GM18508 (cell line): Measurements from ENCODE around the gene LILRA5.
"Not testable (repeated sequence)": the region's sequence is repeated elsewhere in the genome, so short reads cannot be mapped to it uniquely, and the experiment has no call there.

Experiments used
- ATAC-seq: cut with Tn5 transposase; IDR thresholded peaks from one replicate; pipeline ENCODE4 v1.9.1; 2021; ENCODE audit warnings: moderate number of reproducible peaks; ENCODE audit not compliant: insufficient read depth, unreplicated experiment

The LILRA5 gene

DNA sequence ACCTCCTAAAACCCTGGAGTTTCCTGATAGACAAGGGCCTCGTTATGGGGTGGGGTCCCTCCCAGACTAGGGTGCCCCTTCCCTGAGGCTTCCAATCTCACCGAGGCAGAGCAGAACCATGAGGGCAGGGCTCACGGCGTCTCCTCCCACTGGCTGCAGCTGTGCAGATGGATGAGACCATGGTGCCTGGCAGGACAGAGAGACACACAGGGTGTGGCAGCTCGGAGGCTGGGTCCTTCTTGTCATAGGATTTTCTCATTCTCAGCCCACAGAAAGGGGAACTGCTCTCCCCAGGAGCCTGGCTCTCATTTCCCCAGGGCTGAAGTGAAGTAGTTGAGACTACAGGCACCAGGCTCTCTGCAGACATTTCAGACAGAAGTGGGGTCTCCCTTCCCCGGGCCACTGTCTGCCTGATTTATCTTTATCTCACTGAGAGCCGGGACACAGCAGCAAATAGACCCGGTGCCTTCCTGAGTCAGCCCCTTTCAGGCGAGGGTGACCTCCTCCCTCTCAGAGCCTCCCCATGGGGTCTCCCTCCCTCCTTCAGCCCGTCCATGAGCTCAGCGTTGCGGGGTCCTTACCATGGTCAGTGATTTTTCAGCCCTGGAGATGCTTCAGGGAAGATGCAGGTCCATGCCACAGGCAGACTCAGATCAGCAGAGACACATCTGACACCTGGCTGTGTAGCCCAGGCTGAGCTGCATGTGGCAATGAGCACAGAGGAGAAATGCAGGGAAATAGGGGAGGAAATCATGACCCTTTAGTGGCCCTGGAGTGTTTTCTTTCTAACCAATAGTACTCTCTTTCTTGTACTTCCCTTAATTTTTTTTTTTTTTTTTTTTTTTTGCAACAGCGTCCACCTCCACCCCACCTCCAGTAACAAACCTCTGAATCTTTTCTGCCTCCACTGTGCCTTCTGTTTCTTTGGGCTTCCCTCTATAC lies at the start of gene LILRA5:
Gene LILRA5, minus strand, starts transcription at position 731 of the 942 bp plus-strand sequence. Its CDS starts 147 bp downstream, at position 584.
- ATAC-seq = no peak

DNA sequence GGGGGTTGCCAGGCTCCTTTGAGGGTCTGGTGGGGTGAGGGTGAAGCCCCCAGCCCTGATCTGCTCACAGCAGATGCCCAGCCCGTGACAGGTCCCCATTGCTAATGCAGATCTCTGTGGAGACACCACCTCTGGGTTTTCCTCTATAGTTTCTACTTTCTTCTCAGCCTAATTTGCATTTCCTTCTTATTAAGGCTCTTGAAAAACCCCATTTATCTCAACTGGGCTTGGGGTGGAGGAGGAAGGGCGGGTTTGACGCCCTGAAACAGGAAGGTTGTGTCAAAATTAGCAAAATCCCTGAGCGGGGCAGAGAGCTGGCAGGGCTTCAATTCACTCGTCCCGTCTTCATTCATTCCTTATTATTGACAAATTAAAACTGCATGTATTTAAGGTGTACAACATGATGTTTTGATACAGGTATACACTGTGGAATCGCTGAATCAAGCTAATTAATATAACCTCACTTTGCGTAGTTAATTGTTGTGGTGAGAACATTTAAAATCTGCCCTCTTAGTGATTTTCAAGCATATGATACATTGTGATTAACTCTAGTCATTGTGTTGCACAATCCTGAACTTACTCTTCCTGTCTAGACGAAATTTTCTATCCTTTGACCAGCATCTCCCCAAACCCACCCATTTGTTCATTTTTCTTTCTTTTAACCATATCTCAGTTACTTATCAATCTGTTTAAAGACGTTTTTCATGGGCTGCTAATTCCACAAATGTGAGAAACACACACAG lies 48.9 kb upstream of the LILRA5 start:
- not testable (repeated sequence) for ATAC-seq

DNA sequence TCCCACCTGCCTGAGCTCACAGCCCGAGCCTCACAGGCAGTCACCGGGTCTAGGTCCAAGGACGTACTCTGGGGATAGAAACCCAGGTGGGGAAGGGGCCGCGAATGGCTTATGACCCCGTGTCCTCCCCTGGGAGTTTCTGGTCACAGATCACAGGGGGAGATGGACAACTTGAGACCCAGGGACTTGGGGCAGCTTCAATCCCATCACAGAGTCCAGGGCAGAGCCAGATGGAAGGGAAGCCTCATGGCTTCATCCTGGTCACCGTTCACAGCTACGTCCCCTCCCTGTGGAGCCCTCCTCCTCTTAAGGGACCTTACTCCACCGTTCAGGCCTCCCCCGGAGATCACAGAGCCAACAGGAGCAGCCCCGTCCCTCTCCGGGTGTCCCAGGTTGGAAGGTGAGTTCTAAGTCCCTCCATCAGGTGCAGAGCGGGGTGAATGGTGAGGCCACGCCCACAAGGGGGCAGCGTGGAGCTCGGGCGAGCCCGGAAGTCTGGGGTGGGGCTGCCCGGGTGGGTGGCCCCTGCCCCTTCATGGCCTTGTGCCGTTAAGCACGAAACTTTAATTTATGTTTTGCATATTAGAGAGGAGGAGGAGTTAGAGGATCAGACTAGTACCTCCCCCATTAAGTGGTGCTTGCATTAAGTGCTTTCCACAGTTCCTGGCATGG lies 46.3 kb upstream of the LILRA5 start:
- not testable (repeated sequence) for ATAC-seq

DNA sequence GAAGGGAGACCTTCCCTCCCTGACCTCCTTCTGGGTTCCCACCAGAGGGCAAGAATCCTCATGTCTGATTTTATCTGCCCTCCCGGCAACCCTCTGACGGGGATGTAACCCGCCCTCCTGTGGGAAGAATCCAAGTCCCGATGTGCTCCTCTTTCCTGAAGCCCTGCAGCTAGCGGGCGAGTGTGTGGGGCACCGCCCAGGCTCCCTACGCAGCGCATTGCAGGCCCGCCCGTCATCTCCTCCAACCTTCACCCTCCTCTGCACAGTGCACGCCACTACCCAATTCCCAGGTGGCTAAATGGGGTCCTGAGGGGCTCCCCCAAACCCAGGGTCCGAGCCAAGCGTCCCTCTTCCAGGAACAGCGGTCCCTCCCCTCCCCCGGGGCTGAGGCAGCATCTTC lies 44.4 kb upstream of the LILRA5 start:
- ATAC-seq = no peak

DNA sequence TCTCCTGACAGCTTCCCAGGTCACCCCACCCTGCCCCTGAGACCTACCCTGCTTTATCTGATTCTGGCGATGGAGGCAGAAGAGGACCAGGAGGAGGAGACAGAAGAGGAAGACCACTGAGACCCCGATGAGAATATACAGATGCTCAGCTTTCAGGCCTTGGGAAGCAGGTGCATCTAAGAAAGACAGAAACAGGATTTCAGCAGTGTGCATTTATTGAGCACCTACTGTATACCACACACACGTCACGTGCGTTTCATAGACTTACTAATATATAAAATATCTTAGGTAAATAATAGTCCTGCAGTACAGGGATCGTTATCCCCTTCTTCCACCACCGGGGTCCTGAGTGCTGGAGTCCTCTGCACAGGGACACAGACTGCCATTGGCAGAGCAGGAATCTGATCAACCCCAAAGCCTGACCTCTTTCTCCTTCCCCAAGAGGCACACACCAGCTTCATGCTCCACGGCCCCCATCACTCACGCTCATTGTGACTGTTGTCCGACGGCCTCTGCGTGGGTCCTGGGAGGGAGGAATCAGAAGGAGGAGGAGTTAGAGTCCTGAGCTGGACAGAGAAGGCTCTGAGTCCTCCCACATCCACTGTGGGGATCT lies 43.6 kb upstream of the LILRA5 start:
- no peak for ATAC-seq

DNA sequence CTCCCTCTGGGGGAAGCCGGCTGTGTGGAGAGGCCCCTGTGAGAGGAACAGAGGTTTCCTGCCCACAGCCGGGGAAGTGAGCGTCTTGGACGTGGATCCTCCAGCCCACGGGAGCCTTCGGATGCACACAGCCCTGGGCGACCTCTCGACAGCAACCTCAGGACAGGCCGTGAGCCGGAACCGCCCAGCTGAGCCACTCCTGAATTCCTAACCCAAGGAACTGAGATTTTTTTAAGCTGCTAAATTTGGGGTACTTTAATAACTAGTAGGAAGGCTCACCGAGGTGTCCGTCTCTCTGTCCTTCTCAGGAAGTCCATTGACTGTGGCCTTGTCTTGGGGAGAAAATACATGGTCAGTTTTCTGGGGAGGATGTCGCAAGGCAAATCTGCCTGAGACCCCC lies 42.7 kb upstream of the LILRA5 start:
- no peak for ATAC-seq

DNA sequence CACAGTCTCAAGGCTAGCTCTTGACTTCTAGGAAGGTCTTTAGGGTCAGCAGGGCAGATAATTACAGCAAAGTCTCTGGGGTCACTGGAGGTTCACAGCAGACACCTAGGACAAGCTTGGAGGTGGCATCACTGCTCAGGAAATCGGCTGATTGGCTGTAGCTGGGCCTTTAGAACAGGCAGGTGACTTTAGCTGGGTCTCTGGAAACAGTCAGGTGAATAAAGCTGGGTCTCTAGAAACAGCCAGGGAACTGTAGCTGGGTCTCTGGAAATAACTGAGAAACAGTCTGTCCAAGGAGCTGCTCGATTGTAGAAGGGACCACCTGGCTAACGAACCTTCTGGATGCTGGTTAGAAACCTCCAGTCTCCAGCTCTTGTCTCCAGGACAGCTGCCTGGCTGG lies 41.8 kb upstream of the LILRA5 start:
- no peak for ATAC-seq

DNA sequence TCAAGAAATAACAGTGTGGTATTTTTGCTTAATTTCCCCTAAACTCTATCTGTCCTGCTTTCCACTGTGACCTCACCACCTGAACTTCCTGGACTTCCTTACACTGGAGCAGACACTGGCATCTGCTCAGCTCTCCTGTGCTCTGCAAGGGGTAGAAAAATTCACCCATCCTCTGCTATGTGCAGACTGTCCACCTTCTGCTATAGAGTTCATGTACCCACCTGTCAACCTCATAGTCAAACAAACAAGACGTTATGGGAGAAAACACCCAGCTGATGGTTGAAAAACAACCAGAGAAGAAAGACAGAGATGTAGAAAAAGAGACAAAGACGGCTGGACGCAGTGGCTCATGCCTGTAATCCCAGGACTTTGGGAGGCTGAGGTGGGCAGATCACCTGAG lies 39.6 kb upstream of the LILRA5 start:
- ATAC-seq = no peak

DNA sequence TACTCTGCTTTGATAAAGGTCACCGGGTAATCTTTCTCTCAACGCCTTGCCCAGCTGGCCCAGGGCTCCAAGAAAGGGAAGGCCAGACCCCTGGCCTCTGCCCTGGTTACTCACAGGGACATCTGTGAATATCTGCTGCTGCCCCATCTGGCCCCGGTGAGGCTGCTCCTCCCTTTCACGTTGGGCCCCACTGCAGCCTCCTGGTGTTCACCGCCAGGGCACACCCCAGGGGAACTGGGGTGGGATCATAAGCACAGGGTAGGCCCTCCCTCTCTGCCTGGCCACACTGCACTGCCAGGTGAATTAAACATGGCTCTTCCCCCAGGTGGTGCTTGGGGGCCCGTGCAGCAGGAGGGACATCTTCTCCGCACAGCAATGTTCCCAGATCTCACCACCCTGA lies 39.1 kb upstream of the LILRA5 start:
- no peak for ATAC-seq

DNA sequence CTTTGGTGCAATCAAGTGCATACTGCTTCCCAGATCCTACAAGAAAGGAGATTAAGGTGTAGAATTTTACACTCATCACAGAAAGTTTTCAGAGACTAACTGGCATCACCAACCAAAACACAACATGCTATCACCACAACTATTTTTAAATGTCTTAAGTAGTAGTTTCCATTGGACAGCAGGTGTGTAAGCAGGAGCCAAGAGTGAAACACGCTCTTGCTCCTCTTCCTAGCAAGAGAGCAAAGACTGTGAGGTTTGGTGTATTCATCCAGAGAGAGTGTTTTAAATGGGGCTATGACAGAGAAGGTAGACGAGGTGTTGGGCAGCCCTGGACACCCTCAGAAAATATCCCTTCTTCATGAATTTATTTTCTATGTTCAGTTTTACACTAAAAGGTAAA lies 38.5 kb upstream of the LILRA5 start:
- ATAC-seq = no peak

DNA sequence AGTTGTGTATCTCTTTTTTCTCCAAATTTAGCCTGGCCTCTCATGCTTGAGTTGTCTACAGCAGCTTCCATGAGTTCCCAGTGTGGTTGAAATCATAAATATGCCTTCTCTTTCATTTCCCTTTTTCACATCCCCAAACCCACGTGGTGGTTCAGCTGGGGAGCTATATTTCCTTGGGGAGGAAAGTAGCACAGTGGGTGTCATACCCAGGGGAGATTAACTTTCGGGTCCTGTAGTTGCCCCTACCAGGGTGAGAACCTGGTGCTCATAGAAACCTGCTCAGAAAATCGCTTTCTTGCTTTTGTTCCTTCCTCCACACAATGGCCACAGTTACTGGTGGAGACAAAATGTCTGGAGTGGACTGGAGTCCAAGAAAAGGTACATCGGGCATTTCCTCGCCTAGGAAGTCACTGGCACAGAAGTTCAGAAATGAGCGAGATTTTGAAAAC lies 33.0 kb upstream of the LILRA5 start:
- ATAC-seq = no peak

DNA sequence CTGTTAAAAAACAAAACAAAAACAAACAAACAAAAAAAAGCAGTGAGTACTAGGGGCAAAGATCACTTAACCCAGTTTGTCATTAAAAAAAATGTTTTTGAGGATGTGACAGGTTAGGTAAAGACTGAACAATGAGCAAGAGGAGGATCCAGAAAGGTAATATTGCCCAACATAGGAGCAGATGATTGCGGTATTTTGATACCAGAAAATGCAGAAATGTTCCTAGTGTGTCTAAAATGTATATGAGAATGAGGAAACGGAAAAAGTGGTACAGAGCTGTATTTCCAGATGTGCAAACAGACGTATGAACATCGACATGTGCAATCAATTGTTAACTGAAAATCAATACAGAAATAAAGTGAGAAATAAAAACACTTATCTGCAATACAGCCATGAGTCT lies 30.9 kb upstream of the LILRA5 start:
- ATAC-seq = no peak

DNA sequence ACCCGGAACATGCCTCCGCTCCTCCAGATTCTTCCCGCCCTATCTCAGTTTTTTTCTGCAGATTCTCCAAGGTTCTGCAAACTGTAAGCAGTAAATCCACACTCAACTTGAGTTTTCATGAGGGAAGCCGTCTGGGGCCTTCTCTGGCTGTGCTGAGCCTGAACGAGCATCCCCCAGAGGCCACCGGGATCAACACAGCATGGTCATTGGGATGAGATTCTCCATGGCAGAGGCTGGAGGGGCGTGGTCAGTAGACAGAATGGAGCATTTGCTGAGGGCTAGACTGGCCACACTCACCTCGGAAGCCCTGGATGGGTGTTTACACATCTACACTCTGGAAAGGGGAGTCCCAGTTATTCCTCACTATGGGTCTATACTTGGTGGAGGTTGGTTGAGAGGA lies 28.3 kb upstream of the LILRA5 start:
- ATAC-seq = no peak

DNA sequence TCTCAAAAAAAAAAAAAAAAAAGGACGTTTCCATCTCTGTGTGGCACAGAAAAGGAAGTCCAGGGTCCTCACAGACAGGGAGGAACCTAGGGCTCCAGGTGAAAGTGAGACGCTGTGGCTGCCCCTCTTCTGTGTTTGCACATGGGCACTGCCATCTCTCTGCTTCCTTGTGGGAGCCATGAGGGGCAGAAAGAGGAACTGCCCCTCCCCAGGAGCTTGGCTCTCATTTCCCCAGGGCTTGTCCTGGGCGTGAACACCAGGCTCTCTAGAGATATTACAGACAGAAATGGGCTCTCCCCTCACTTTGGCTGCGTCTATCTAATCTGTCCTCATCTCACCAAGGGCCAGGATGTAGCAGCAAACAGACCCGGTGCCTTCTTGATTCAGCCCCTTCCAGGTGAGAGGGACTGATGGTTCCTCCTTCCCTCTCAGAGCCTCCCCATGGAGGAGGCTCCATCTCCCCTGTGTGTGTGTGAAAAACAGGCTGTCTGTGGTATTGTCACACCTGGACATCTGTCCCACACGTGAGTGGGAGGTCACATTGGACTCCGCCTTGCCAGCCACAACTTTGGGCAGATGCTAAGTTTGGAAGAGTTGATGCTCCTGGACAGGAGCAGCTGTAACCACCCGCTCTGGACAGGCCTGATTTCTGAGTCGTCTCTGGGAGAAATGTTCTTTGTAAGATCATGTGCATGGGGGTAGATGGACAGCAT lies 26.8 kb upstream of the LILRA5 start:
- ATAC-seq = no peak

DNA sequence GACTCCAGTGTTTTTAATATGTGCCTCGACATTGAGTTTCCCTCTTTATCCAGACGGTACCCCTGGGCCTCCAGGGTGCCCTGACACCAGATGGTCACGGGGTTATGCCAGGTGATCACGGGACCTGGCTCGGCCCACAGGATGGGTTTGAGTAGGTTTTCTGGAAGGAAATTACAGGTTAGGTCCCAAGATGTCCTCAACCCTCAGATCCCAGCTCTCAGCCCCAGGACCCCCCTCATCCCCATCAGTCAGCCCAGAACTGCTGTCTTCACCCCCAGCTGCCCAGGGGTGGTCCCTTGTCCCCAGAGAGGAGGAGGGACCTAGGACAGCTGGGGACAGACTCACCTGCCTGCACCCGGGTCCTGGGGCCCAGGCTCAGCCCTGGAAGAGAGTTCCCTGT lies 25.6 kb upstream of the LILRA5 start:
- no peak for ATAC-seq

DNA sequence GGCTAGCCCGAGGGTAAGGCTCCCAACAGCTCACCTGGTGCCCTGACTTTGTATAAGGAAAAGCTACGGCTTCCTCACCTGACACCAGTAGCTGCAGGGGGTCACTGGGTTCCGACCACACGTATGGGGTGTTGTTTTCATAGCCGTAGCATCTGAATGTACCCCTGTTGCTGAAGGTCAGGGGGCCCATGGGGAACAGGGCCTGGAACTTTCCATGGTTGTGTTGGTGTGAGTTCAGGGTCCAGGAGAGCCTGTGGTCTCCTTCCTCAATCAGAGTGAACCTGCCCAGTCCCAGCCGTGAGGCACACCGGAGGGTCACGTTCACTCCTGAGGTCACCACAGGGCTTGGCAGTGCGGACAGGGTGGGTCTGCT lies 24.9 kb upstream of the LILRA5 start:
- no peak for ATAC-seq

DNA sequence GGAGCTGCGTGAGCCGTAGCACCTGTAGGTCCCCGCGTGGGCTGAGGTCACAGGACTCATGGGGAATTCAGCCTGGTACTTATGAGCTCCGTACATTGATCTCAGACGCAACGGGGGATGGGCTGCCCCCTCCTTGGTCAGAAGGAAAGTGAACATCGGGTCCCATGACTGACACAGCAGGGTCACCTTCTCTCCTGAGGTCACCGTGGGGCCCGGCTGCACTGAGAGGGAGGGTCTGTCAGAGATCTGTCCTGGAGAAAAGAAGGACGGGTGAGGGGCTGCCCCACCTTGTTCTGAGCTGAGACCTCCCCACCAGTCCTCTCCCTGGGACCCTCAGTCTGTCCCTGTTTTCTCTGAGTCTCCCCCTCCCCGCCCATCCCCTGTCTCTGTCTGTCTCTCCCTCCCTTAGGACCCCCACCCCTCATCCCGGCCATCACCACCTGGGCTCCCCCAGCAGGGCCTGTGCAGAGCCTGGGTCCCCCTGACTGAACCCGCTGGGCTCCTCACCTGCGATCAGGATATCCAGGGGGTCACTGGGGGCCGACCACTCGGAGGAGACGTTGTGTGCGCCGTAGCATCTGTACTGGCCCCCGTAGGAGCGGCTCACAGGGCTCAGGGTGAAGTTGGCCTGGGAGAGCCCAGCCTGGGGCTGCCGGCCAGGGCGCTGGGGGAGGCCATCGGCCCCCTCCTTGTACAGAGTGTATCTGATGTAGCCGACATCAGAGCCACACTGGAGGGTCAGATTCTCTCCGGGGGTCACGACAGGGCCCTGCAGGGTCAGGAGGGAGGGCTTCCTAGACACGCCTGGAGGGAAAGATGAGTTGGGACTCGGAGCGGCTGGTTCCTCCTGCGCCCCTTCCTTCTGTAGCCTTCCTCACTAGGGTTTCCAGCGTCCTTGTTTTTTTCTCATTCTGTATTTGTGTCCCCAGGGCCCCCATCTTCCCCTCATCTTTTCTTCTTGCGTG lies 24.2 kb upstream of the LILRA5 start:
- ATAC-seq = no peak

DNA sequence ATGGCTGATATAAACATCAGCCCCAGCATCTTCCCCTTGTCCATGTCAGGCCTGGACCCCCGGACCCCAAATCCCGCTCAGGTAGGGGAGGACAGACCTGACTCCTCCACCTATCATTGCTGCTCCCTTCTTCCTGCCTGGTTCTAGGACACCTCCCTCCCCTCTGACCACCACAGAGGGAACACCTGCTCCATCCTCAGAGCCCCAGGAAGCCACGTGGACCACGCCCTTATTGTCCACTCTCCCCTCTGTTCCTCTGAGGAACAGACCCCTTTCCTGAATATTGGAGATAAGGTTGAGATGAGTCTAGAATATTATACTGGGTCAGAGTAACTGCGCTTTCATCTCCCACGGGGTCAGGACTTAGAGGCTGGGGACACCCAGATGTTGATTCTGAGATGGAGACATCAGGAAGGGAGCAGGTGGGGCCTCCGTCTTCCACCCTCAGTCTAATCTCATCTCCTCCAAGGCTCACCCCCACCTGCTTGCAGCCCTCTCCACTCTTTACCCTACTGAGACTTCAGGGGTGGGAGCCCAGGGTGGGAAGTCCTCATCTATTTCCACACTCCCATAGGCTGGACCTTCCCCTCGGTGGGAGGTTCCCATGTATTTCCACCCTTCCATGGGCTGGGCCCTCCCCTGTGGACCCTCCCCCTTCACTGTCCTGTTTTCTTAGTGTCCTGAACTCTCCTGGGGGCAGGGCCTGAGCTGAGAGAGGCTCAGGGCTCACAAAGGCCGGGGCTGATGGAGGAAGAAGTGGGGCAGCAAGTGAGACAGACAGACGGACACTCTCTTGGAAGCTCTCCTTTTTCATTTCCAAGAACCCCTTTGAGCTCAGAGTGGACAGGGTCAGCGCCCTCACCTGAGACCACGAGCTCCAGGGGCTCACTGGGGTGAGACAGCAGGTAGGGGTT lies 23.3 kb upstream of the LILRA5 start:
- ATAC-seq = no peak
